Stimulated activated CD8-positive, alpha-beta memory T cell treated with anti-CD3 and anti-CD28 coated beads, Interleukin-15, amount 100 ng/mL, for 4 hours (primary cell): ENCODE data around the gene ACAP1.
"Not testable (repeated sequence)": the region's sequence is repeated elsewhere in the genome, so short reads cannot be mapped to it uniquely, and the experiment has no call there.

Experiments used
- DNase-seq, 2 donors: peaks; one replicate each; pipeline ENCODE4 v3.0.0-alpha.2; 2020; ENCODE audit warnings: low read depth in 2 of 2

ACAP1 gene

GRCh38 chr17:7355053-7355452 lies 18.7 kb downstream of the ACAP1 start, which contains the start of gene TMEM95:
Gene TMEM95 (plus strand): TSS chr17:7355156. CDS start chr17:7355205, 49 bp downstream.
- DNase-seq, result no peak

GRCh38 chr17:7355573-7355972 lies 19.2 kb downstream of the ACAP1 start:
- DNase-seq, result no peak

GRCh38 chr17:7356072-7356549 lies 19.8 kb downstream of the ACAP1 start:
- DNase-seq, result peak; percentile 60 to 68

- DNase-seq, result no peak
Observed at GRCh38 chr17:7356756-7357155, 20.4 kb downstream of the ACAP1 start.

GRCh38 chr17:7357381-7357780 lies 21.1 kb downstream of the ACAP1 start:
- no peak for DNase-seq

GRCh38 chr17:7361906-7362305 lies 25.6 kb downstream of the ACAP1 start:
- DNase-seq, result no peak

- DNase-seq, result no peak
Observed at GRCh38 chr17:7363311-7363710, 27.0 kb downstream of the ACAP1 start.

- DNase-seq, result not testable (repeated sequence)
Observed at GRCh38 chr17:7365963-7366362, 29.6 kb downstream of the ACAP1 start.

GRCh38 chr17:7367083-7367482 lies 30.8 kb downstream of the ACAP1 start:
- DNase-seq, result no peak

- no peak for DNase-seq
Observed at GRCh38 chr17:7367918-7368598, 31.7 kb downstream of the ACAP1 start.

GRCh38 chr17:7368599-7368994 lies 32.3 kb downstream of the ACAP1 start:
- DNase-seq, result not testable (repeated sequence)

- DNase-seq, result no peak
Observed at GRCh38 chr17:7369825-7370224, 33.5 kb downstream of the ACAP1 start.

- no peak for DNase-seq
Observed at GRCh38 chr17:7370853-7371252, 34.5 kb downstream of the ACAP1 start.

GRCh38 chr17:7374353-7374752 lies 38.0 kb downstream of the ACAP1 start:
- no peak for DNase-seq

GRCh38 chr17:7379134-7379533 lies 42.8 kb downstream of the ACAP1 start:
- no peak for DNase-seq

- no peak for DNase-seq
Observed at GRCh38 chr17:7380321-7380720, 44.0 kb downstream of the ACAP1 start.

GRCh38 chr17:7380855-7381683 lies 44.7 kb downstream of the ACAP1 start, which contains the start of gene TNK1:
Gene TNK1 (plus strand): TSS chr17:7381089. CDS start chr17:7382927, 1,838 bp downstream.
- no peak for DNase-seq

- no peak for DNase-seq
Observed at GRCh38 chr17:7382901-7383300, 46.6 kb downstream of the ACAP1 start.

GRCh38 chr17:7383371-7383741 lies 47.0 kb downstream of the ACAP1 start:
- DNase-seq, result no peak

GRCh38 chr17:7383742-7384488 lies 47.6 kb downstream of the ACAP1 start:
- DNase-seq, result peak; percentile 44 to 61

- no peak for DNase-seq
Observed at GRCh38 chr17:7384489-7385081, 48.3 kb downstream of the ACAP1 start.

- DNase-seq, result no peak
Observed at GRCh38 chr17:7388856-7389255, 52.5 kb downstream of the ACAP1 start.
